ENCODE data around the gene SEMA4C. TPM values are rescaled to one million over a fixed set of nuclear protein-coding genes. Genes with fewer than 3 reads are reported as not detected.

The SEMA4C gene
- polyA plus RNA-seq, 3 donors, result 0.08 to 5.7 (median 0.21) TPM

DNA sequence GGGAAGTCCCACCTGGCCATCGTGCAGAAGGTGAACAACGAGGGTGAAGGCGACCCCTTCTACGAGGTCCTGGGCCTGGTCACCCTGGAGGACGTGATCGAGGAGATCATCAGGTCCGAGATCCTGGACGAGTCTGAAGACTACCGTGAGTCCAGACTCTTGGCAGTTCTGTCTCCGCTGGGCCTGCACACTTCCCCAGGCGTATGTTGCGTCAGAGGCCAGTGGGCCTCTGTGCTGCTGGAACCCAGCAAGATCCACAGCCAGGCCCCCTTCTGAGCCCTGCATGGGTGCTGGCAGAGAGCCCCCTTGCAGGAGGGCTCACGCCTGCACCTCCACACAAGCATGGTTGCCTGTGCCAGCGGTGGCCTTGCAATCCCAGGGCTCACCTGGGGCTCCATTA is 44.8 kb downstream of the SEMA4C start:
- H3K27me3 ChIP-seq (ENCODE audit: control insufficient read depth in 2 of 2, insufficient read depth in 2 of 2, low read length in 2 of 2), result no peaks in the 10 kb centered on the region
- no peaks in the 10 kb centered on the region for H3K9me3 Mint-ChIP-seq
- H3K9me3 ChIP-seq (replicated peaks in 1 of 2; ENCODE audit: control insufficient read depth in 1 of 2, insufficient read depth in 1 of 2, low read length in 2 of 2), result no peaks in the 10 kb centered on the region
- no peak overlapping the region for H3K4me3 ChIP-seq (replicated peaks in 1 of 3; ENCODE audit: low read depth in 2 of 3, low read length in 3 of 3)
- peaks cover 13% of the 10 kb centered on the region for H3K4me1 Mint-ChIP-seq
- peaks cover 56 to 87% of the 10 kb centered on the region in 2 donors for H3K36me3 ChIP-seq (replicated peaks in 1 of 2; ENCODE audit: control insufficient read depth in 1 of 2, insufficient read depth in 2 of 2, low read length in 2 of 2)
- no peak overlapping the region for H3K4me3 Mint-ChIP-seq
- peaks cover 68 to 76% of the 10 kb centered on the region in 2 donors for H3K36me3 Mint-ChIP-seq
- H4K20me1 ChIP-seq (ENCODE audit: insufficient read depth, low read length), result peaks cover 44% of the 10 kb centered on the region
- no peak overlapping the region for H3K27ac ChIP-seq (ENCODE audit: low read depth in 1 of 2, low read length in 2 of 2)
- no peak overlapping the region for H3K9ac ChIP-seq (ENCODE audit: insufficient read depth, low read length, poor library complexity, severe bottlenecking)
- H3K79me2 ChIP-seq (ENCODE audit: insufficient read depth, low read length), result peaks cover 9% of the 10 kb centered on the region
- H3K4me2 ChIP-seq (replicated peaks; ENCODE audit: extremely low read depth, low read length, poor library complexity, severe bottlenecking), result no peak overlapping the region
- no peaks in the 10 kb centered on the region for H3K4me1 ChIP-seq (ENCODE audit: control insufficient read depth in 1 of 2, insufficient read depth in 2 of 2, low read length in 2 of 2)
- no peak overlapping the region for H3K27ac Mint-ChIP-seq
- no peak overlapping the region for H2AFZ ChIP-seq (ENCODE audit: insufficient read depth, low read depth, low read length, poor library complexity, severe bottlenecking)
- DNase-seq, result no peak
- intact Hi-C loops (cut with micrococcal nuclease), result no loop called here
- peaks cover 0 to 2% (median 0%) of the 10 kb centered on the region in 3 donors for H3K27me3 Mint-ChIP-seq (ENCODE audit: low read depth in 3 of 3)
- TF ChIP-seq, protein P1, sequence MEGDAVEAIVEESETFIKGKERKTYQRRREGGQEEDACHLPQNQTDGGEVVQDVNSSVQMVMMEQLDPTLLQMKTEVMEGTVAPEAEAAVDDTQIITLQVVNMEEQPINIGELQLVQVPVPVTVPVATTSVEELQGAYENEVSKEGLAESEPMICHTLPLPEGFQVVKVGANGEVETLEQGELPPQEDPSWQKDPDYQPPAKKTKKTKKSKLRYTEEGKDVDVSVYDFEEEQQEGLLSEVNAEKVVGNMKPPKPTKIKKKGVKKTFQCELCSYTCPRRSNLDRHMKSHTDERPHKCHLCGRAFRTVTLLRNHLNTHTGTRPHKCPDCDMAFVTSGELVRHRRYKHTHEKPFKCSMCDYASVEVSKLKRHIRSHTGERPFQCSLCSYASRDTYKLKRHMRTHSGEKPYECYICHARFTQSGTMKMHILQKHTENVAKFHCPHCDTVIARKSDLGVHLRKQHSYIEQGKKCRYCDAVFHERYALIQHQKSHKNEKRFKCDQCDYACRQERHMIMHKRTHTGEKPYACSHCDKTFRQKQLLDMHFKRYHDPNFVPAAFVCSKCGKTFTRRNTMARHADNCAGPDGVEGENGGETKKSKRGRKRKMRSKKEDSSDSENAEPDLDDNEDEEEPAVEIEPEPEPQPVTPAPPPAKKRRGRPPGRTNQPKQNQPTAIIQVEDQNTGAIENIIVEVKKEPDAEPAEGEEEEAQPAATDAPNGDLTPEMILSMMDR (IDR thresholded peaks at IDR 0.05), result no peak
- WGBS (ENCODE audit: insufficient coverage), result 90% methylated on average over 14 of the region's 14 CpGs

DNA sequence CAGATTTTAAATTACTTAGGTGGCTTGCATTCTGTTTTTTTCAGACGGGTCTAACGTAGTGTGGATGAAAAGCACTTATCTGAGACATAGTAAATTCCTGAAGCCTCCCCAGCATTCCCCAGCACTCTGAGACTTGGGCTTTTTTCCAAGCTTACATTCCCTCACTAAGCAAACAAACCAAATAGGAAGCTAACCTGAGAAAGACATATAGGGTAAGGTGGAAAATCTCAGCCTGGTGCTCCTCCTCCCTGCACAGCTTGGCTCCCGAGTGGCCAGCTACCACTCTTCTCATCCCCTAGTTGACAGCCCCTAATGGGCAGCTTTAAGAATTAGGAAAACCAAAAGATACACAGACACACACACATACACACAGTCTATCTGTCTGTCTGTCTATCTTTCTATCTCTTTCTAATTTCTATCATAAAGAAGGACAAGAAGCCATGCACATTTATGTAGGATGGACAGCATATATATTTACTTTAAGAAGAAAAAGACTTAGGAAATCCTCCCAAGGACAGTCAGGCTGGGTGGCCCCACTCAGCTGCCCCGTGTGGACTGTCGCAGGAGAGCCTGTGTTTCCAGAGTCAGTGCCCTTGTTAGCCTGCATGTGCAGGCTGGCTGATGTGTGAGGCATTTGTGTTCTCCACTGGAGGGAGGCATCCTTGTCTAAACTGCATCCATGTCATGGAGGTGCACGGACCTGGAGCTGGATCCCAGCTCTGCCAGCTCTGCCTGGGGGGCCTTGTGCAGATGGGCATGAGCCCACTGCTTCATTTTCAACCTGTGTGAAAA is 45.6 kb downstream of the SEMA4C start:
- no peak overlapping the region for H3K4me3 Mint-ChIP-seq
- peaks cover 9% of the 10 kb centered on the region for H3K79me2 ChIP-seq (ENCODE audit: insufficient read depth, low read length)
- no peaks in the 10 kb centered on the region for H3K9me3 Mint-ChIP-seq
- H3K4me1 Mint-ChIP-seq, result peaks cover 20% of the 10 kb centered on the region
- no peak overlapping the region for H3K9ac ChIP-seq (ENCODE audit: insufficient read depth, low read length, poor library complexity, severe bottlenecking)
- peaks cover 0 to 6% (median 0%) of the 10 kb centered on the region in 3 donors for H3K27me3 Mint-ChIP-seq (ENCODE audit: low read depth in 3 of 3)
- DNase-seq, result no peak
- H3K4me2 ChIP-seq (replicated peaks; ENCODE audit: extremely low read depth, low read length, poor library complexity, severe bottlenecking), result no peak overlapping the region
- no peaks in the 10 kb centered on the region for H3K27me3 ChIP-seq (ENCODE audit: control insufficient read depth in 2 of 2, insufficient read depth in 2 of 2, low read length in 2 of 2)
- H4K20me1 ChIP-seq (ENCODE audit: insufficient read depth, low read length), result peaks cover 52% of the 10 kb centered on the region
- no peaks in the 10 kb centered on the region for H3K9me3 ChIP-seq (replicated peaks in 1 of 2; ENCODE audit: control insufficient read depth in 1 of 2, insufficient read depth in 1 of 2, low read length in 2 of 2)
- peaks cover 0 to 1% of the 10 kb centered on the region in 2 donors for H3K4me1 ChIP-seq (ENCODE audit: control insufficient read depth in 1 of 2, insufficient read depth in 2 of 2, low read length in 2 of 2)
- no peak overlapping the region for H3K4me3 ChIP-seq (replicated peaks in 1 of 3; ENCODE audit: low read depth in 2 of 3, low read length in 3 of 3)
- H3K27ac ChIP-seq (ENCODE audit: low read depth in 1 of 2, low read length in 2 of 2), result no peak overlapping the region
- 78% methylated on average over 2 of the region's 6 CpGs for WGBS (ENCODE audit: insufficient coverage)
- intact Hi-C loops (cut with micrococcal nuclease), result no loop called here
- H3K36me3 Mint-ChIP-seq, result peaks cover 67 to 77% of the 10 kb centered on the region in 2 donors
- no peak overlapping the region for H2AFZ ChIP-seq (ENCODE audit: insufficient read depth, low read depth, low read length, poor library complexity, severe bottlenecking)
- no peak overlapping the region for H3K27ac Mint-ChIP-seq
- peaks cover 52 to 84% of the 10 kb centered on the region in 2 donors for H3K36me3 ChIP-seq (replicated peaks in 1 of 2; ENCODE audit: control insufficient read depth in 1 of 2, insufficient read depth in 2 of 2, low read length in 2 of 2)
- TF ChIP-seq, protein P1 (IDR thresholded peaks at IDR 0.05), result no peak

Measured in CD14-positive monocyte (primary cell).